PFSK-1 (cell line): ENCODE data around the gene GZF1.

Experiments
- FOXP2 ChIP-seq: optimal IDR thresholded peaks from 2 replicates; pipeline ENCODE3; 2011; ENCODE audit warnings: borderline replicate concordance, control low read depth, inconsistent platforms; ENCODE audit not compliant: insufficient read depth; ENCODE audit errors: extremely low read length, extremely low read depth
- POLR2AphosphoS5 ChIP-seq: IDR thresholded peaks from 2 replicates; pipeline ENCODE4 v1.6.1; 2012; ENCODE audit warnings: low read depth, mild to moderate bottlenecking, control low read depth, low read length, moderate library complexity
- REST ChIP-seq, 2 experiments: IDR thresholded peaks; 2 replicates each; pipeline versions ENCODE4 v1.6.1 to v1.8.0; 2011 to 2012; ENCODE audit warnings: low read depth in 2 of 2, low read length in 2 of 2, control low read depth in 1 of 2, inconsistent platforms in 1 of 2, mild to moderate bottlenecking in 1 of 2, moderate library complexity in 1 of 2; ENCODE audit not compliant: insufficient read depth in 1 of 2
- SIN3A ChIP-seq: IDR thresholded peaks from 2 replicates; pipeline ENCODE4 v1.6.1; 2012; ENCODE audit warnings: mild to moderate bottlenecking, low read length, moderate library complexity, borderline replicate concordance; ENCODE audit not compliant: insufficient read depth
- TAF1 ChIP-seq: IDR thresholded peaks from 2 replicates; pipeline ENCODE4 v1.6.1; 2012; ENCODE audit warnings: low read length, control low read depth, borderline replicate concordance; ENCODE audit not compliant: insufficient read depth

GZF1 gene

GRCh38 chr20:23361119-23361475 lies 885 bp upstream of the GZF1 start:
- TF ChIP-seq SIN3A (no peak), FOXP2 (no peak), POLR2AphosphoS5 (no peak), TAF1 (no peak)

- TF ChIP-seq REST (IDR thresholded peaks at IDR 0.05; ENCODE audit: insufficient read depth in 1 of 2, low read depth in 2 of 2, low read length in 2 of 2) (no peak), POLR2AphosphoS5 (no peak), FOXP2 (no peak), TAF1 (no peak), SIN3A (no peak)
Measured at GRCh38 chr20:23362392-23363256, 642 bp downstream of the GZF1 start.

GRCh38 chr20:23363257-23363649 lies 1.3 kb downstream of the GZF1 start:
- TF ChIP-seq SIN3A (no peak), POLR2AphosphoS5 (no peak), FOXP2 (no peak), REST (IDR thresholded peaks at IDR 0.05; ENCODE audit: insufficient read depth in 1 of 2, low read depth in 2 of 2, low read length in 2 of 2) (no peak), TAF1 (no peak)

- TF ChIP-seq FOXP2 (no peak), REST (IDR thresholded peaks at IDR 0.05; ENCODE audit: insufficient read depth in 1 of 2, low read depth in 2 of 2, low read length in 2 of 2) (no peak), TAF1 (no peak), SIN3A (no peak), POLR2AphosphoS5 (no peak)
Measured at GRCh38 chr20:23365390-23366165, 3.6 kb downstream of the GZF1 start.

- no peak for TF ChIP-seq REST (IDR thresholded peaks at IDR 0.05; ENCODE audit: insufficient read depth in 1 of 2, low read depth in 2 of 2, low read length in 2 of 2)
- TF ChIP-seq SIN3A: no peak
- TF ChIP-seq FOXP2: no peak
- TF ChIP-seq TAF1: no peak
Measured at GRCh38 chr20:23366384-23366783, 4.4 kb downstream of the GZF1 start.
